HG03196 (cell line): Measurements from ENCODE around the gene FAM107A.

Source experiments
- ATAC-seq: cut with Tn5 transposase; IDR thresholded peaks from one replicate; pipeline ENCODE4 v1.9.1; 2021; ENCODE audit not compliant: unreplicated experiment

The FAM107A gene

GRCh38 chr3:58568572-58569286 lies 8.5 kb downstream of the FAM107A start:
- ATAC-seq = no peak

GRCh38 chr3:58567251-58567515 lies 10.0 kb downstream of the FAM107A start:
- no peak for ATAC-seq

- no peak for ATAC-seq
Observed at GRCh38 chr3:58566398-58567250, 10.6 kb downstream of the FAM107A start.

- ATAC-seq = no peak
Observed at GRCh38 chr3:58565621-58566397, 11.4 kb downstream of the FAM107A start.

- ATAC-seq = no peak
Observed at GRCh38 chr3:58564456-58565160, 12.6 kb downstream of the FAM107A start.

- no peak for ATAC-seq
Observed at GRCh38 chr3:58564054-58564453, 13.1 kb downstream of the FAM107A start.

- ATAC-seq = no peak
Observed at GRCh38 chr3:58563386-58564035, 13.7 kb downstream of the FAM107A start.

GRCh38 chr3:58562498-58562897 lies 14.7 kb downstream of the FAM107A start:
- ATAC-seq = no peak

GRCh38 chr3:58560771-58561311 lies 16.4 kb downstream of the FAM107A start:
- no peak for ATAC-seq

GRCh38 chr3:58559586-58559985 lies 17.6 kb downstream of the FAM107A start:
- ATAC-seq = no peak

- no peak for ATAC-seq
Observed at GRCh38 chr3:58557491-58557890, 19.7 kb downstream of the FAM107A start.

- no peak for ATAC-seq
Observed at GRCh38 chr3:58556761-58557221, 20.4 kb downstream of the FAM107A start.

GRCh38 chr3:58556001-58556400 lies 21.2 kb downstream of the FAM107A start:
- ATAC-seq = no peak

- ATAC-seq = no peak
Observed at GRCh38 chr3:58555203-58555602, 22.0 kb downstream of the FAM107A start.

GRCh38 chr3:58553003-58553402 lies 24.2 kb downstream of the FAM107A start:
- ATAC-seq = no peak

- ATAC-seq = no peak
Observed at GRCh38 chr3:58551636-58552180, 25.5 kb downstream of the FAM107A start.

- no peak for ATAC-seq
Observed at GRCh38 chr3:58544541-58544940, 32.6 kb downstream of the FAM107A start.

- ATAC-seq = no peak
Observed at GRCh38 chr3:58540176-58540858, 36.9 kb downstream of the FAM107A start.

GRCh38 chr3:58539626-58540025 lies 37.6 kb downstream of the FAM107A start:
- no peak for ATAC-seq
